Measurements from ENCODE around the gene BICC1. TPM values are rescaled to one million over a fixed set of nuclear protein-coding genes. Genes with fewer than 3 reads are reported as not detected.

Gene BICC1
- total RNA-seq, 1 experiment from 2014 or later = 0.67 TPM

DNA sequence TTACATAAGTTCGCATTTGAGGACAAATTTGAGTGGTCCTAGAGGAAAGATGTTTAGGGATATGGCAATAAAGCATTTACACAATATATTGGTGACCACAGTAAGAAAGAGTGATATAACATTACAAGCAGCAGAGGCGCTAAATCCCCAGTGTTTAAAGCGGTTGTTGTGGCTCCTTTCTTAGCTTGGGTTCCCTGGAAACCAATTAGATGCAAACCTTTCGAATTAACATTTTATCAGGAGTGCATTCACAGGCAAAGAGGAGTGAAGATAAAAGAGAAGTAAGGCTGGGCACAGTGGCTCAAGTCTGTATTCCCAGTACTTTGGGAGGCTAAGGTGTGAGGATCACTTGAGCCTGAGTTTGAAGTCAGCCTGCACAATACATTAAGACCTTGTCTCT is 331.1 kb downstream of the BICC1 start:
- no peaks in the 10 kb centered on the region for H3K27me3 ChIP-seq (ENCODE audit: control insufficient read depth, insufficient read depth, low read length)
- intact Hi-C loops (cut with micrococcal nuclease; ENCODE audit: unreplicated experiment) (no loop called here), in situ Hi-C loops (cut with HindIII; ENCODE audit: low pct_unique_long_range_greater_than_20kb, low sequenced_read_pairs) (no loop called here)
- ChIA-PET CTCF (no interaction called here), POLR2A (no interaction called here)
- TF ChIP-seq SIN3A (IDR thresholded peaks at IDR 0.05; ENCODE audit: borderline replicate concordance, insufficient read depth, low read depth, low read length) = no peak
- TF ChIP-seq, protein P1, sequence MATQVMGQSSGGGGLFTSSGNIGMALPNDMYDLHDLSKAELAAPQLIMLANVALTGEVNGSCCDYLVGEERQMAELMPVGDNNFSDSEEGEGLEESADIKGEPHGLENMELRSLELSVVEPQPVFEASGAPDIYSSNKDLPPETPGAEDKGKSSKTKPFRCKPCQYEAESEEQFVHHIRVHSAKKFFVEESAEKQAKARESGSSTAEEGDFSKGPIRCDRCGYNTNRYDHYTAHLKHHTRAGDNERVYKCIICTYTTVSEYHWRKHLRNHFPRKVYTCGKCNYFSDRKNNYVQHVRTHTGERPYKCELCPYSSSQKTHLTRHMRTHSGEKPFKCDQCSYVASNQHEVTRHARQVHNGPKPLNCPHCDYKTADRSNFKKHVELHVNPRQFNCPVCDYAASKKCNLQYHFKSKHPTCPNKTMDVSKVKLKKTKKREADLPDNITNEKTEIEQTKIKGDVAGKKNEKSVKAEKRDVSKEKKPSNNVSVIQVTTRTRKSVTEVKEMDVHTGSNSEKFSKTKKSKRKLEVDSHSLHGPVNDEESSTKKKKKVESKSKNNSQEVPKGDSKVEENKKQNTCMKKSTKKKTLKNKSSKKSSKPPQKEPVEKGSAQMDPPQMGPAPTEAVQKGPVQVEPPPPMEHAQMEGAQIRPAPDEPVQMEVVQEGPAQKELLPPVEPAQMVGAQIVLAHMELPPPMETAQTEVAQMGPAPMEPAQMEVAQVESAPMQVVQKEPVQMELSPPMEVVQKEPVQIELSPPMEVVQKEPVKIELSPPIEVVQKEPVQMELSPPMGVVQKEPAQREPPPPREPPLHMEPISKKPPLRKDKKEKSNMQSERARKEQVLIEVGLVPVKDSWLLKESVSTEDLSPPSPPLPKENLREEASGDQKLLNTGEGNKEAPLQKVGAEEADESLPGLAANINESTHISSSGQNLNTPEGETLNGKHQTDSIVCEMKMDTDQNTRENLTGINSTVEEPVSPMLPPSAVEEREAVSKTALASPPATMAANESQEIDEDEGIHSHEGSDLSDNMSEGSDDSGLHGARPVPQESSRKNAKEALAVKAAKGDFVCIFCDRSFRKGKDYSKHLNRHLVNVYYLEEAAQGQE (IDR thresholded peaks at IDR 0.05; ENCODE audit: insufficient read depth in 1 of 2, low read depth in 2 of 2, low read length in 1 of 2) = no peak
- TF ChIP-seq, protein P2, sequence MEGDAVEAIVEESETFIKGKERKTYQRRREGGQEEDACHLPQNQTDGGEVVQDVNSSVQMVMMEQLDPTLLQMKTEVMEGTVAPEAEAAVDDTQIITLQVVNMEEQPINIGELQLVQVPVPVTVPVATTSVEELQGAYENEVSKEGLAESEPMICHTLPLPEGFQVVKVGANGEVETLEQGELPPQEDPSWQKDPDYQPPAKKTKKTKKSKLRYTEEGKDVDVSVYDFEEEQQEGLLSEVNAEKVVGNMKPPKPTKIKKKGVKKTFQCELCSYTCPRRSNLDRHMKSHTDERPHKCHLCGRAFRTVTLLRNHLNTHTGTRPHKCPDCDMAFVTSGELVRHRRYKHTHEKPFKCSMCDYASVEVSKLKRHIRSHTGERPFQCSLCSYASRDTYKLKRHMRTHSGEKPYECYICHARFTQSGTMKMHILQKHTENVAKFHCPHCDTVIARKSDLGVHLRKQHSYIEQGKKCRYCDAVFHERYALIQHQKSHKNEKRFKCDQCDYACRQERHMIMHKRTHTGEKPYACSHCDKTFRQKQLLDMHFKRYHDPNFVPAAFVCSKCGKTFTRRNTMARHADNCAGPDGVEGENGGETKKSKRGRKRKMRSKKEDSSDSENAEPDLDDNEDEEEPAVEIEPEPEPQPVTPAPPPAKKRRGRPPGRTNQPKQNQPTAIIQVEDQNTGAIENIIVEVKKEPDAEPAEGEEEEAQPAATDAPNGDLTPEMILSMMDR (IDR thresholded peaks at IDR 0.05) = no peak
- TF ChIP-seq POLR2AphosphoS5 (IDR thresholded peaks at IDR 0.05; ENCODE audit: low read depth, low read length) = no peak
- TF ChIP-seq TCF7L2 (IDR thresholded peaks at IDR 0.05; ENCODE audit: low read depth, low read length) = no peak
- DNase-seq (ENCODE audit: low read depth, low spot score) = no peak
- no peak overlapping the region for H3K27ac ChIP-seq (ENCODE audit: low read length)
- no peak for ATAC-seq
- H3K4me3 ChIP-seq (ENCODE audit: low read depth in 2 of 2, low read length in 2 of 2) = no peak overlapping the region
- no peaks in the 10 kb centered on the region for H3K36me3 ChIP-seq (ENCODE audit: control insufficient read depth, insufficient read depth, low read length)
- H3K4me1 ChIP-seq (ENCODE audit: control insufficient read depth, insufficient read depth, low read length) = no peaks in the 10 kb centered on the region
- H3K9me3 ChIP-seq (ENCODE audit: control insufficient read depth, insufficient read depth, low read depth, low read length) = no peaks in the 10 kb centered on the region
- BruUV-seq (replicated peaks) = no TSS peak

DNA sequence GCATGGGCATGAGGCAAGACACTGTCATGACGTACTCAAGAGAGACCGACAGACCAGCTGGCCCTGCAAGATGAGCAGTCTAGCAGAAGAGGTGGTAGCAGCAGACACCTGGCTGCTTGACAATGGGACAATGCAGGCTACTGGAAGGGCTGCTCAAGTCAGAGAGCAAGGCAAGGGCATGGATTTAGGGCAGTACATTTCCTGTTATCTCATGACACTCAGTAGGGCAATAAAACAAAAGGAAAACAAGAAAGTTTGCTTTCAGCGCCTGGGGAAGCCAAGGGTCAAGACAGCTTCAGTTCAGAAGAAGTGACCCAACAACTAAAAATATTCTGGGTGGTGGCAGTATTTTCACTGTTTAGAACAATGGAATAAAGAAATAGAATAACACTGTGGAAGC is 332.0 kb downstream of the BICC1 start:
- DNase-seq (ENCODE audit: low read depth, low spot score) = no peak
- TF ChIP-seq SIN3A (IDR thresholded peaks at IDR 0.05; ENCODE audit: borderline replicate concordance, insufficient read depth, low read depth, low read length) (no peak), POLR2AphosphoS5 (IDR thresholded peaks at IDR 0.05; ENCODE audit: low read depth, low read length) (no peak), TCF7L2 (IDR thresholded peaks at IDR 0.05; ENCODE audit: low read depth, low read length) (no peak)
- TF ChIP-seq, protein P1 (IDR thresholded peaks at IDR 0.05; ENCODE audit: insufficient read depth in 1 of 2, low read depth in 2 of 2, low read length in 1 of 2) = no peak
- Histone ChIP-seq H3K4me1 (ENCODE audit: control insufficient read depth, insufficient read depth, low read length) (no peaks in the 10 kb centered on the region), H3K36me3 (ENCODE audit: control insufficient read depth, insufficient read depth, low read length) (no peaks in the 10 kb centered on the region), H3K27me3 (ENCODE audit: control insufficient read depth, insufficient read depth, low read length) (no peaks in the 10 kb centered on the region), H3K4me3 (ENCODE audit: low read depth in 2 of 2, low read length in 2 of 2) (no peak overlapping the region), H3K27ac (ENCODE audit: low read length) (no peak overlapping the region), H3K9me3 (ENCODE audit: control insufficient read depth, insufficient read depth, low read depth, low read length) (no peaks in the 10 kb centered on the region)
- intact Hi-C loops (cut with micrococcal nuclease; ENCODE audit: unreplicated experiment) (no loop called here), in situ Hi-C loops (cut with HindIII; ENCODE audit: low pct_unique_long_range_greater_than_20kb, low sequenced_read_pairs) (no loop called here)
- POLR2A ChIA-PET = no interaction called here
- no TSS peak for BruUV-seq (replicated peaks)
- CTCF ChIA-PET = no interaction called here
- no peak for ATAC-seq
